ENCODE data around the gene MIR17HG. TPM values are rescaled to one million over a fixed set of nuclear protein-coding genes. Genes with fewer than 3 reads are reported as not detected.

The MIR17HG gene
- total RNA-seq, 2 donors from 2014 or later, result 2.7 to 16.5 TPM

DNA sequence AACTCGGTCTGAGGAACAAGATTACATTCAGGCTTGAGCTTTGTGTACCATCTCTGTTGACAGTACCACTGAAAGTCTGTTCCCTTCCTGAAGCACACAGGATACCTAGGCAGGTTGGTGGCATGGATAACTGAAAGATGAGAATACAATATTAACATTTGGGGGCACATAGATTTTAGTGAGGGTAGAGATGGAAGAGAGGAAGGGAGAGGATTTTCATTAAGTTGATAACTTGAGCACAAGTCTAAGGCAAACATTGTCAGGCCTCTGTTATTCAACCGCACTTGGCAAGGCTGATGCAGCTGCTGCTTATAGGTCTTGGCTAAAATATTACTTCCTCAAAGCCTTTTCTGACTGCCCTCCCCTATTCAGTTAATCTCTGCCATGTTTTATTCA lies 10.9 kb downstream of the MIR17HG start:
- TF ChIP-seq, protein P1, sequence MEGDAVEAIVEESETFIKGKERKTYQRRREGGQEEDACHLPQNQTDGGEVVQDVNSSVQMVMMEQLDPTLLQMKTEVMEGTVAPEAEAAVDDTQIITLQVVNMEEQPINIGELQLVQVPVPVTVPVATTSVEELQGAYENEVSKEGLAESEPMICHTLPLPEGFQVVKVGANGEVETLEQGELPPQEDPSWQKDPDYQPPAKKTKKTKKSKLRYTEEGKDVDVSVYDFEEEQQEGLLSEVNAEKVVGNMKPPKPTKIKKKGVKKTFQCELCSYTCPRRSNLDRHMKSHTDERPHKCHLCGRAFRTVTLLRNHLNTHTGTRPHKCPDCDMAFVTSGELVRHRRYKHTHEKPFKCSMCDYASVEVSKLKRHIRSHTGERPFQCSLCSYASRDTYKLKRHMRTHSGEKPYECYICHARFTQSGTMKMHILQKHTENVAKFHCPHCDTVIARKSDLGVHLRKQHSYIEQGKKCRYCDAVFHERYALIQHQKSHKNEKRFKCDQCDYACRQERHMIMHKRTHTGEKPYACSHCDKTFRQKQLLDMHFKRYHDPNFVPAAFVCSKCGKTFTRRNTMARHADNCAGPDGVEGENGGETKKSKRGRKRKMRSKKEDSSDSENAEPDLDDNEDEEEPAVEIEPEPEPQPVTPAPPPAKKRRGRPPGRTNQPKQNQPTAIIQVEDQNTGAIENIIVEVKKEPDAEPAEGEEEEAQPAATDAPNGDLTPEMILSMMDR (IDR thresholded peaks at IDR 0.05), result no peak
- ATAC-seq (ENCODE audit: insufficient number of reproducible peaks, low FRiP score, low read depth) (no peak), DNase-seq (ENCODE audit: low spot score) (no peak)
- H3K9me3 ChIP-seq, result no peaks in the 10 kb centered on the region
- H3K27ac ChIP-seq, result no peak overlapping the region
- peaks cover 9 to 39% of the 10 kb centered on the region in 2 donors for H3K4me1 ChIP-seq (ENCODE audit: control insufficient read depth in 1 of 2, low read depth in 2 of 2)
- H3K36me3 ChIP-seq, result no peaks in the 10 kb centered on the region
- H3K4me3 ChIP-seq, result no peak overlapping the region
- H3K27me3 ChIP-seq (replicated peaks; ENCODE audit: insufficient read depth), result no peaks in the 10 kb centered on the region

DNA sequence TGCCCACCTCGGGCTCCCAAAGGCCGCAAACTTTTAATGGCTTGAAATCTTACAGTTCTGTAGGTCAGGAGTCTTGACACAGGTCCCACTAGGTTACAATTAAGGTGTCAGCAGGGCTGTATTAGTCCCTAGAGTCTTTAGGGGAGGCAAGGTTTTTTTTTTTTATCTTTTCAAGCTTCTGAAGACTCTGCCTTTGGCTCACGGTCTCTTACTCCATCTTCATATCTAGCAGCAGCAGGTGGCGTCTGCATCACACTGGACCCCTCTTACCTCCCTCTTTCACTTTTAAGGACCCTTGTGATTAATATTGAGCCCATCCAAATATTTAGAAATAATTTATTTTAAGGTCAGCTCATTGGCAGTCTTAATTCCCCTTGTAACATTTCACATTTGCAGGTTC lies 11.6 kb downstream of the MIR17HG start:
- Histone ChIP-seq H3K36me3 (no peaks in the 10 kb centered on the region), H3K4me3 (no peak overlapping the region), H3K27me3 (replicated peaks; ENCODE audit: insufficient read depth) (no peaks in the 10 kb centered on the region), H3K9me3 (no peaks in the 10 kb centered on the region), H3K4me1 (ENCODE audit: control insufficient read depth in 1 of 2, low read depth in 2 of 2) (peaks cover 3 to 32% of the 10 kb centered on the region in 2 donors), H3K27ac (no peak overlapping the region)
- TF ChIP-seq, protein P1 (IDR thresholded peaks at IDR 0.05), result no peak
- ATAC-seq (ENCODE audit: insufficient number of reproducible peaks, low FRiP score, low read depth) (no peak), DNase-seq (ENCODE audit: low spot score) (no peak)

DNA sequence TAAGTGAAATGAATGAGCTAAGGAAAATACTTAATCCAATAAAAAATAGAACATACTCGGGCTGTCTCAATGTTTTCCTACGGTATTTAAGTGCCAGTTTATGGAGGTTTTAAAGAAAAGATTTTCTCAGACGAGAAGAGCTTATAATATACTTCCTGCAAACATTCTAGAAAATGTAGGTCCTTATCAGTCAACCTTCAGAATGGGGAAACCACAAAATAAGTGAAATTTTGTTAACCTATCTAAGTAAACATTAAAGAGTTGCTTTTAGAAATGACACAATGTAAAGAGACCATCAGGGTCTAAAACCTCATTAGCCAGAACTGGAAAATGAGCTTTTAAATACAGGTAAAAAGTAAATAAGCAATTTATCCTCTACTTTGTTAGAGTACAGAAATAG lies 12.1 kb downstream of the MIR17HG start:
- no peaks in the 10 kb centered on the region for H3K36me3 ChIP-seq
- H3K9me3 ChIP-seq, result no peaks in the 10 kb centered on the region
- no peak overlapping the region for H3K4me3 ChIP-seq
- ATAC-seq (ENCODE audit: insufficient number of reproducible peaks, low FRiP score, low read depth) (no peak), DNase-seq (ENCODE audit: low spot score) (no peak)
- H3K27ac ChIP-seq, result no peak overlapping the region
- TF ChIP-seq, protein P1 (IDR thresholded peaks at IDR 0.05), result no peak
- H3K4me1 ChIP-seq (ENCODE audit: control insufficient read depth in 1 of 2, low read depth in 2 of 2), result peaks cover 3 to 27% of the 10 kb centered on the region in 2 donors
- H3K27me3 ChIP-seq (replicated peaks; ENCODE audit: insufficient read depth), result no peaks in the 10 kb centered on the region

DNA sequence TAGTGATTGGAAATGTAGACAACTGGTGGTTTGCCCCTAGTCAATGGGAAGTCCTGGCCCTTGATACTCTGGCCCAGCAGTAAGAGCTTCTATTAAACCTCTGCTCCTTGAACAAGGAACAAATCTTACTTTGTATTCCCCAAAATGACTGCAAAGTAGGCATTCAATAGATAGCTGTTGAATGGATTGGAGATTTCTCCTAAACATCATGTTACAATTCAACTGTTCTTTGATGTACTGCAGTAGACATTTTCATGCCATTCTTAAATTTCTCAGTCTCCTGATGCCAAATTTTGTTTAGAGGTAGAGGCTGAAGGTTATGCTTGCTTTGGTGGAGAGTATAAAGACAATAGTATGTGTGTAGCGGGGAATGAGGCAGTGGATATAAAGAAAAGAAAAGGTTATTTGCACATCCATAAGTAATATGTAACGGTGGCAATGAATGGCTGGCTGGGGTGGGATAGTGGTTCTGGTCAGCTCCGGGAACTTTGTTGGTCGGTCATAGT lies 12.8 kb downstream of the MIR17HG start:
- Histone ChIP-seq H3K27ac (no peak overlapping the region), H3K4me3 (no peak overlapping the region), H3K36me3 (no peaks in the 10 kb centered on the region), H3K27me3 (replicated peaks; ENCODE audit: insufficient read depth) (no peaks in the 10 kb centered on the region), H3K9me3 (no peaks in the 10 kb centered on the region), H3K4me1 (ENCODE audit: control insufficient read depth in 1 of 2, low read depth in 2 of 2) (peaks cover 0 to 27% of the 10 kb centered on the region in 2 donors)
- DNase-seq (ENCODE audit: low spot score), result no peak
- TF ChIP-seq, protein P1 (IDR thresholded peaks at IDR 0.05), result no peak
- no peak for ATAC-seq (ENCODE audit: insufficient number of reproducible peaks, low FRiP score, low read depth)

DNA sequence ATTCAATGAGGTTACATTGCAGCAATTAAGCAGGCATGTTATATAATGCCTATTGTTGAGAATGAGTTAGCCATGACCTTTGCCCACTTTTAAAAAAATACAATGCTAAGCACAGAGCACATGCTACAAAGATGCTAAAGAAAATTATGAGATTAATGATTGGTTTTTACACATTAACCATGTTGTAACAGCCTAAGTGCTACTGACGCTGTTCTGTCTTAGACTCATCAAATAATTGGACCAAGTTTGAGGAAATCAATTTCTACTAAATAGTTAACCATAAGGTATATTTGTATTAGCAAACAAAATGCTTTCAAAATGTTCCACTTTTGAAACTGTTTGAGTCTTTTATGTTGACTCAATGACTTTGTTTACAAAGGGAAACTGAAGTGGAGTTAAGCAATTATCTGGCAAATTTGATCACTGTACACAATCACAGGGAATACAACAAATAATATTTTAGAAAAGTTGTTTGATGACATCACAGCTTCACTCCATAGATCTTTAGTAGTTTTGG lies 14.3 kb downstream of the MIR17HG start:
- Histone ChIP-seq H3K4me3 (no peak overlapping the region), H3K9me3 (no peaks in the 10 kb centered on the region), H3K27ac (no peak overlapping the region), H3K4me1 (ENCODE audit: control insufficient read depth in 1 of 2, low read depth in 2 of 2) (peaks cover 0 to 27% of the 10 kb centered on the region in 2 donors), H3K27me3 (replicated peaks; ENCODE audit: insufficient read depth) (no peaks in the 10 kb centered on the region), H3K36me3 (no peaks in the 10 kb centered on the region)
- ATAC-seq (ENCODE audit: insufficient number of reproducible peaks, low FRiP score, low read depth) (no peak), DNase-seq (ENCODE audit: low spot score) (no peak)
- TF ChIP-seq, protein P1 (IDR thresholded peaks at IDR 0.05), result no peak

Measured in thoracic aorta (tissue), 2 donors.